Measurements from ENCODE around the gene EFCAB14.

The EFCAB14 gene

DNA sequence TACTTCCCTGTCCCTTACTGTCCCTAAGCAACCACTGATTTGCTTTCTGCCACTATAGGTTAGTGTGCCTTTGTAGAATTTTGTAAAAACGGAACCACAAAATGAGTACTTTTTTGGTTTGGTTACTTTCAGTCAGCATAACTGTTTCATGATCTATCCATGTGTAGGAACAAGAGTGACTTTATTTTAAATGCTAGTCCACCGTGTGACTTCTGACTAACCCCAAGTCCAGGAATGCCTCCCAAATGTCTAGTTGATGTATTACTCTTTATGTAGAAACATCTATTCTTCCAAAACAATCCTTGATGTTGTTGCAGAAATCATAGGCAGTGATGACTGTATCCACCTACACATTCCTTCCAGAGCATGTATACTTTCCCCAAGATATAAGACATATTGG, 72.1 kb downstream of the EFCAB14 start:
- TF ChIP-seq POLR2A (IDR thresholded peaks at IDR 0.05; ENCODE audit: low read depth, low read length): no peak
- FAIRE-seq (peak; percentile 89), DNase-seq (ENCODE audit: insufficient read length, low spot score) (no peak)

GRCh38 chr1:46646331-46646730, 72.6 kb downstream of the EFCAB14 start:
- TF ChIP-seq POLR2A (IDR thresholded peaks at IDR 0.05; ENCODE audit: low read depth, low read length): no peak
- no peak for FAIRE-seq
- DNase-seq (ENCODE audit: insufficient read length, low spot score): no peak

DNA sequence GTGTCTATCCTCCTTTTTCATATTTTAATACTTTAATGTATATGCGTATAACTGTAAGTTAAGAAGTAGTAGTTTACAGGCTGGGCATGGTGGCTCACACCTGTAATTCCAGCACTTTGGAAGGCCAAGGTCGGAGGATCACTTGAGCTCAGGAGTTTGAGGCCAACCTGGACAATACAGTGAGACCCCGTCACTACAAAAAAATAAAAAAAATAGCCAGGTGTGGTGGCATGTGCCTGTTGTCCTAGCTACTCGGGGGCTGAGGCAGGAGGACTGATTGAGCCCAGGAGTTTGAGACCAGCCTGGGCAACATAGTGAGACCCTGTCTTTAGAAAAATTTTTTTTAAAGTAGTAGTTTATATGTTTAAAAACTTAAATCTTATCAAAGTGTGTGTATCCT, 73.1 kb downstream of the EFCAB14 start:
- no peak for TF ChIP-seq POLR2A (IDR thresholded peaks at IDR 0.05; ENCODE audit: low read depth, low read length)
- DNase-seq (ENCODE audit: insufficient read length, low spot score) (no peak), FAIRE-seq (no peak)

DNA sequence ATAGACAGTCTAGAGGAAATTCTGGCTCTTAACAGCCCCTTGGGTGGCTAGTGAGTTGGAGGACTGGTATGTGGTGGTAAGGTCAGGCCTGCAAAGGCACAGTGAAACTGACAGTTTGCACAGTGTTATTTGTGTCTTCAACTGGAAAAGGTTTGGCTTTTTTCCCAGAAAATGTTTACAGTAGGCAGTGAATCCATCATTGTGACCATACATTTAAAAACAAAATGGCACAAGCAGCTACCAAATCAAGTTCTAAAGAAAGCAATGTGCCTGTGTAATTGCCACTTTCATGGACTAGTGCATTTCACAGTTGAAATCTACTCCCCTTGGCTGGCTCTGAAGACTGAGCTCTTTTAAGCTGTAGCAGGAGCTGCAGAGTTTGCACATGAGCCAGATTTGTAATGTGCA, 75.5 kb downstream of the EFCAB14 start:
- no peak for TF ChIP-seq POLR2A (IDR thresholded peaks at IDR 0.05; ENCODE audit: low read depth, low read length)
- peak; percentile 100 for FAIRE-seq
- DNase-seq (ENCODE audit: insufficient read length, low spot score): peak; percentile 52

GRCh38 chr1:46642115-46642680, 76.7 kb downstream of the EFCAB14 start:
- TF ChIP-seq POLR2A (IDR thresholded peaks at IDR 0.05; ENCODE audit: low read depth, low read length): no peak
- FAIRE-seq: no peak
- no peak for DNase-seq (ENCODE audit: insufficient read length, low spot score)

DNA sequence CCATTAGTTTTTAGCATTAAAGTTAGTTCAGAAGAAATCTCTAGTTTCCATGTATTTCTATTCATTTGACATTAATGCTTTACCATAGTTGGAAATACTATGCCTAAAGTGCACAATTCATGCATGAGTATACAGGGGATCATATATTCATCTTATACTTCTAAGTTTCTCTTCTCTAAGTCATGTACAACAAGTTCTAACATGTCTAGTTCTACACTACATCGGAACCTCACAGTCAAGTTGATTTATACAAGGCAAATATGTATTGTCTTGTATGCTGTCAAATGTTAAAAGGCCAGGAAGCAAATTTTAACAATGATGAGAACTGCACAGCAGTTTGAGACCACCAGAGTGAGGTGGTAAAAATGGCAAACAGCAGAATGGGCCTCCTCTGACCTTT, 79.4 kb downstream of the EFCAB14 start:
- FAIRE-seq: no peak
- no peak for DNase-seq (ENCODE audit: insufficient read length, low spot score)
- TF ChIP-seq POLR2A (IDR thresholded peaks at IDR 0.05; ENCODE audit: low read depth, low read length): no peak

DNA sequence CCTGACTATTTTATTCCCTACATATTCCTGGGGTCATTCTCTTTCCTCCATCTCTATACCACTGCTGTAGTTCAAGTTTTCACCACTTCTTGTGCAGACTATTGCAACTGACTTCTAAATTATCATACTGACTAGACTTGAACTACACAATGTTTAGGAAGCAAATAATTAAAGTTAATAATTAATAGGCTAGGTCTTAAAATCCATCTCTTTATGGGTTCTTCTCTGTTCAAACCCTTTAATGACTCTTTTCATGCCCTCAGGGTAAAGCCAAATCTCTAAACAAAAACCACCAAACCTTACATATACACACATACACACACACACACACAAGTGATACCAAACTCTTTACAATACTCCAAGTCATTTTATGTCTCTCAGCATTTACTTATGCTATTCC, 80.0 kb downstream of the EFCAB14 start:
- TF ChIP-seq POLR2A (IDR thresholded peaks at IDR 0.05; ENCODE audit: low read depth, low read length): no peak
- no peak for DNase-seq (ENCODE audit: insufficient read length, low spot score)
- no peak for FAIRE-seq

GRCh38 chr1:46637444-46638083, 81.3 kb downstream of the EFCAB14 start:
- TF ChIP-seq POLR2A (IDR thresholded peaks at IDR 0.05; ENCODE audit: low read depth, low read length): no peak
- DNase-seq (ENCODE audit: insufficient read length, low spot score) (no peak), FAIRE-seq (no peak)

GRCh38 chr1:46635205-46635604, 83.7 kb downstream of the EFCAB14 start:
- no peak for DNase-seq (ENCODE audit: insufficient read length, low spot score)
- TF ChIP-seq POLR2A (IDR thresholded peaks at IDR 0.05; ENCODE audit: low read depth, low read length): no peak
- no peak for FAIRE-seq

DNA sequence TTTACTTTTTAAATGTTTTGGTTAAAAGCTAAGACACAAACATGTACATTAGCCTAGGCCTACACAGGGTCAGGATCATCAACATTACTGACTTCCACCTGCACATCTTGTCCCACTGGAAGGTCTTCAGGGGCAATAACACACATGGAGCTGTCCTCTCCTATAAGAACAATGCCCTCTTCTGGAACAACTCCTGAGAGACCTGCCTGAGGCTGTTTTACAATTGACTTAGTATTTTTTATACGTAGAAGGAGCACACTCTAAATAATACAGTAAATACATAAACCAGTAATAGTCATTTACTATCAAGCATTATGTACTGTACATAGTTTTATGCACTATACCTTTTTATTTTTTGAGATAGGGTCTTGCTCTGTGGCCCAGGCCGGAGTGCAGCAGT, 88.2 kb downstream of the EFCAB14 start:
- FAIRE-seq (no peak), DNase-seq (ENCODE audit: insufficient read length, low spot score) (no peak)
- TF ChIP-seq POLR2A (IDR thresholded peaks at IDR 0.05; ENCODE audit: low read depth, low read length): no peak
